ENCODE results near the gene PODN. TPM values are rescaled to one million over a fixed set of nuclear protein-coding genes. Genes with fewer than 3 reads are reported as not detected.

PODN gene
- total RNA-seq, 1 donor from 2014 or later, result 56.5 TPM

DNA sequence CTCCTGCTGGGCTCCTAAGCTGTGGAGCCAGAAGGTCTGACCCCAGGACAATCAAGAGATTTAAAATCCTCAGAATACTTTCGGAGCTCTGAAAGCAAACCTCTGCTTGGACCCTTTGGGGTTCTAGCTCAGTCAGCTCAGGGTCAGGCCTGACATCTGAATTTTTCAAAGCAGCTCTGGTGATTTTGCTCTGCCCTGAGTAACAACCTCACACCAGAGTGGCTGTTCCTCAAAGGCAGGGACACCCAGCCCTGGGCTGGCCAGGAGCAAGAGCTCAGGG lies 68.5 kb downstream of the PODN start:
- intact Hi-C loops (cut with DNase I), result no loop called here
- H3K27me3 ChIP-seq, result no peaks in the 10 kb centered on the region
- peaks cover 11% of the 10 kb centered on the region for H3K4me1 ChIP-seq
- ATAC-seq (no peak), DNase-seq (no peak)
- H3K9me3 ChIP-seq, result no peaks in the 10 kb centered on the region
- no peak overlapping the region for H3K4me3 ChIP-seq
- no peak overlapping the region for H3K27ac ChIP-seq
- no peaks in the 10 kb centered on the region for H3K36me3 ChIP-seq
- TF ChIP-seq, protein P1, sequence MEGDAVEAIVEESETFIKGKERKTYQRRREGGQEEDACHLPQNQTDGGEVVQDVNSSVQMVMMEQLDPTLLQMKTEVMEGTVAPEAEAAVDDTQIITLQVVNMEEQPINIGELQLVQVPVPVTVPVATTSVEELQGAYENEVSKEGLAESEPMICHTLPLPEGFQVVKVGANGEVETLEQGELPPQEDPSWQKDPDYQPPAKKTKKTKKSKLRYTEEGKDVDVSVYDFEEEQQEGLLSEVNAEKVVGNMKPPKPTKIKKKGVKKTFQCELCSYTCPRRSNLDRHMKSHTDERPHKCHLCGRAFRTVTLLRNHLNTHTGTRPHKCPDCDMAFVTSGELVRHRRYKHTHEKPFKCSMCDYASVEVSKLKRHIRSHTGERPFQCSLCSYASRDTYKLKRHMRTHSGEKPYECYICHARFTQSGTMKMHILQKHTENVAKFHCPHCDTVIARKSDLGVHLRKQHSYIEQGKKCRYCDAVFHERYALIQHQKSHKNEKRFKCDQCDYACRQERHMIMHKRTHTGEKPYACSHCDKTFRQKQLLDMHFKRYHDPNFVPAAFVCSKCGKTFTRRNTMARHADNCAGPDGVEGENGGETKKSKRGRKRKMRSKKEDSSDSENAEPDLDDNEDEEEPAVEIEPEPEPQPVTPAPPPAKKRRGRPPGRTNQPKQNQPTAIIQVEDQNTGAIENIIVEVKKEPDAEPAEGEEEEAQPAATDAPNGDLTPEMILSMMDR (IDR thresholded peaks at IDR 0.05), result no peak

GRCh38 chr1:53130878-53131589 lies 69.0 kb downstream of the PODN start:
- no peaks in the 10 kb centered on the region for H3K27me3 ChIP-seq
- peaks cover 9% of the 10 kb centered on the region for H3K4me1 ChIP-seq
- no peaks in the 10 kb centered on the region for H3K36me3 ChIP-seq
- H3K27ac ChIP-seq, result no peak overlapping the region
- intact Hi-C loops (cut with DNase I), result no loop called here
- TF ChIP-seq, protein P1 (IDR thresholded peaks at IDR 0.05), result no peak
- DNase-seq (peak; percentile 30), ATAC-seq (no peak)
- no peak overlapping the region for H3K4me3 ChIP-seq
- no peaks in the 10 kb centered on the region for H3K9me3 ChIP-seq

- TF ChIP-seq, protein P1 (IDR thresholded peaks at IDR 0.05), result no peak
- no peak for ATAC-seq
- no peak overlapping the region for H3K4me3 ChIP-seq
Observed at GRCh38 chr1:53131590-53131938, 69.6 kb downstream of the PODN start.

GRCh38 chr1:53132176-53132575 lies 70.2 kb downstream of the PODN start:
- H3K4me3 ChIP-seq, result no peak overlapping the region
- DNase-seq (peak; percentile 28), ATAC-seq (no peak)
- H3K27me3 ChIP-seq, result no peaks in the 10 kb centered on the region
- intact Hi-C loops (cut with DNase I), result no loop called here
- H3K27ac ChIP-seq, result no peak overlapping the region
- H3K9me3 ChIP-seq, result no peaks in the 10 kb centered on the region
- H3K4me1 ChIP-seq, result peaks cover 8% of the 10 kb centered on the region
- no peaks in the 10 kb centered on the region for H3K36me3 ChIP-seq
- TF ChIP-seq, protein P1 (IDR thresholded peaks at IDR 0.05), result no peak

More at GRCh38 chr1:53131590-53131938, 69.6 kb downstream of the PODN start:
- no peaks in the 10 kb centered on the region for H3K9me3 ChIP-seq
- no peaks in the 10 kb centered on the region for H3K36me3 ChIP-seq
- no peak overlapping the region for H3K27ac ChIP-seq
- intact Hi-C loops (cut with DNase I), result no loop called here
- H3K4me1 ChIP-seq, result peaks cover 8% of the 10 kb centered on the region
- no peaks in the 10 kb centered on the region for H3K27me3 ChIP-seq
- no peak for DNase-seq

- Histone ChIP-seq H3K27me3 (no peaks in the 10 kb centered on the region), H3K4me1 (peaks cover 8% of the 10 kb centered on the region), H3K4me3 (no peak overlapping the region), H3K27ac (no peak overlapping the region), H3K36me3 (no peaks in the 10 kb centered on the region), H3K9me3 (no peaks in the 10 kb centered on the region)
- DNase-seq (no peak), ATAC-seq (no peak)
- TF ChIP-seq, protein P1 (IDR thresholded peaks at IDR 0.05), result no peak
- intact Hi-C loops (cut with DNase I), result no loop called here
Observed at GRCh38 chr1:53133261-53134041, 71.4 kb downstream of the PODN start.
